Fibroblast of gingiva (primary cell): ENCODE results near the gene MYO5B.
"Not testable (repeated sequence)": the region's sequence is repeated elsewhere in the genome, so short reads cannot be mapped to it uniquely, and the experiment has no call there.

Source experiments
- DNase-seq: peaks from one replicate; pipeline ENCODE4 v3.0.0-alpha.2; 2011; ENCODE audit warnings: low read depth

Gene MYO5B

DNA sequence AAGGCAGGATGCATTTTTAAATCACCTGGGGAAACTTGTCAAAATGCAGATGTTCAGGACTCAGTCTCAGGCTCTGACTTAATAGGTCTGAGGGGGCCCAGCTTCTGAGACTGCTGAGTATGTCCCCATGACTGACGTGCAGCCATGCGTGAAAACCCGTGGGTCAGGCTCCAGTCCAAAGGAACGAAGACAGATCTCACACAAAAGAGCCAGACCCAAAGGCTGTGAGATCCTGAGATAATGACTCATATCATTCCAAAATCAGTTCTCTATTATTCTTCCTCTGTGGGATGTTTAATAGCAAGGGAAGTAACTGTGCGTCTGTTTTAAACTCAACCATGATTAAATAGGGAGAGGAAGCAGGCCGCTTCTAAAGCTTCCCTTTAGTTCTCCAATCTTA, 274.2 kb downstream of the MYO5B start:
- no peak for DNase-seq

DNA sequence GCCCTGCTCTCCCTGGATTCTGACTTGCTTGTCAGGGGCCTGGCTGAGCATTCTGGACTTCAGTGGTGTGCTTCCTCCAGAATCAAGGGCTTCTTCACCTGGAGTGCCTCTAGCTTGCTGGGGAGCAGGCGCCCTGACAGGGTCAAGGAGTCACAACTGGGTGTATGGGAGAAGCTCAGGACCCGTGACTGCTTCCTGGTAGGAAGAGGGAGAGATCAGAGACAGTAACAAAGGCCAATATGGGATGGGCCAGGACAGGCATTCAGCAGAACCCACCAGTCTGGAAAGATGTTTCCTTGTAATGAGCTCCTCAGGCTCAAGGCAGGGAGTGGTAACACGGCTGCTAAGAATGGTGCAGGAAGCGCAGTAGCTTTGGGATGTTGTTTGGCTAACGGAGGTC, 277.2 kb downstream of the MYO5B start:
- DNase-seq = no peak

DNA sequence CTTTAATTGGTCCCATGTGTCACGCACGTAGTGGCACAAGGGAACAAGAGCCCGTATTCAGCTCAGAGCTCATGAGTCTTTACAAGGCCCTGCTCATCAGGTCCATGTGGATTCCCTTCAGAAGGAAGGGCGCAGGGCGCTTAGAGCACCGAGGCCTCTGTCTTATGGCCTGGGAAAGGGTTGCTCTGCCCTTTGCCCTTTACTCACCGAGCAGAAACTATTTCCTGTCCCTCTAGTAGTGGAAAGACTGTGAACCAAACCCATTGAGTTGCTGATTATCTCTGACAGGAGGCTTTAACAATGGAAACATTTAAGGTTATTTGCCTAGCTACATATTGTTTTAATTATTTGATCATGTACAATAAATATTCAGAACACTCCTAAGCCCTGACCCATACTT, 279.6 kb downstream of the MYO5B start:
- no peak for DNase-seq

DNA sequence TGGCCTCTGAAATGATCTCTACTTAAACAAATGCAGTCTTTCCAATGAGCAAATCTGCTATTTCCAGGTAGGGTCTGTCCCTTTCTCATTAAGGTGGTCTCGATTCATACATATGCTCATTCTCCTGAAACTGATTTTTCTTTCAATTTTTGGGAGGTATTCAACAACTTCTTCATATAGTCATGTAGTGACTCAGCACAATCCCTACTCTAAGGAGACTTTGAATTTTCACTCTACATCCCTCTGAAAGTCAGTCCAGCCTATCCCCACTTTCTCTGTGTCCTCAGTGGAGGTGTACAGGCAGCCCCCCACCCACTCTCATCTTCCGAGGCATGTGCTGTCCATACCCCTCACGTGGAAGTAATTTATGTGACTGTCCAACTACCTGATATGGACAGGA, 281.7 kb downstream of the MYO5B start:
- DNase-seq = no peak

DNA sequence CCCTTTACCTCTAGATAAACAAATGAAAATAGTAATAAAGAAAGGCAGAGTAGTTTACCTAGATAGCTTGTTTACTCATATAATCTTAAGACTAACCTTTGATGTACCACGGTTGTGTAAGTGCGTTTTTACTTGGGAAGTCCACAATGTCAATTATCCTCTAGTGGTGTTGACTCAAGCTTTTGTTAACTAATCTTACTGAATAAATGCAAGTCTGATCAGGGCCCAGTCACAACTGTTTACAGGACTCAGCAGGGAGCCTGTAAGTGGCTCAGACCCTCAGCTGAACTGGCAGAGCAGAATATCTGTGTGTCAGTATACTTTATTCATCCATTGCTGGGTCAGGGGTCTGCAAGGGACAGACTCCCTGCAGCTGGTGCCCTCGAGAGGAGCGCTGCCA, 283.5 kb downstream of the MYO5B start:
- no peak for DNase-seq

DNA sequence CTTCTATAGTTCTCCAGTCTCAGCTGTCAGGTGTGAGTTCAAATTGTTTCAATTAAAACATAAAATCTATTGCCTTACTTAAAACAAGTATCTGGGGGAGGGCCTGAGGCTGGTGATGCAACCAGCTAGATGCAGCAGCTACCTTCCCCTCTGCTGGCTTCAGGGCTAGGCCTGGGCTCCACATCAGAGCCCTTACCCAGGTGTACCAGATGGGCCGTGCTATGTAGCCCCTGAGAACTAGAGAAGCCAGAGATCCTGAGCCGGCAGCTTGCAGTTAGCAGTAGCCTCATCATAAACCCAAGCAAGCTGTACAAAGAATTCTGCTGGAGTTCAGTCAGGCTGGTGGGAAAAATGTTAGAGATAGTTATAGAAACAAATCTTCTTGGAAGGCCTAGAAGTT, 284.0 kb downstream of the MYO5B start:
- no peak for DNase-seq

DNA sequence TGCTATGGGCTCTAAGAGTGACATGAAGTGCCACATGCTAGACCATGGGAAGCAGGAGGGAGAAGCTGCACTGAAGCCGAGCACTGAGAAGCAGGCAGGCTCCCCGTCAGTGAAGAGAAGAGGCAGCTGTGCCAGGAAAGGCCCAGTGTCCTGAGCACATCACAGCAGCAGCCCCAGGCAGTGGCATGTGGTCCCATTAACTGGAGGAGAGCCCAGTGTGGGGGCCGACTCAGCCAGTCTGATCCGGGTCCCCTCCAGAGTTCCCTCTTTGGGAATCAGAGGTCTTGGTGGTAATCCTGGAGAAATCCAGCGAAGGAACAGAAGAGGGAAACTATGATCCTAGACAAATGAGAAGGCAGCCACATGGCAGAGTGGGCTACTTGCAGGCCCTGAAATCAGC, 284.9 kb downstream of the MYO5B start:
- no peak for DNase-seq

DNA sequence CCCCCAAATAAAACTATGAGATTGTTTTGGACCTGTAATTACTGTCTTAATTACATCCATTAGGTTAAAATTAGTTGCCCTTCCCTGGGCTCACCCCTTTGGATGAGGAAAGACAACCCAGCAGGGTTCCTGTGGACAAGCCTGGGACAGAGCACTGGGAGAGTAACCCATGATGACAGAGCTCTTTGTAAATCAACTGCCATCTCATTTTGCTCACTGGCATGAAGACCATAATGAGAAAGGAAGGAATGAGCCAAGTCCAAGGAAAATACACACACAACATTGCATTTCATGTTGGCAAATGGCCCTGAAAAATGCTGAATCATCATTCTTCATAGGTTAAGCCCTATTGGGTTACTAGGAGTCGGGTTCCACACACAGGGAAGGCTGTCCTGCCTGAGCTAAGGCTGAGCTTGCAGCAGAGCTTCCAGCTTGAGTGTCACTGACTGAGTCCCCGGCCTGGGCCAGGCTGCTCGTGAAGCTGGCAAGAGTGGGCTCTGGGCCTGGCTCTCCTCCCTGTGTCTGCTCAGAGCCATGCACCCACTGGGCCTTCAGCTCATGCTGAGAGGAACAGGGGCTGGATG, 287.5 kb downstream of the MYO5B start:
- DNase-seq = peak; percentile 79

DNA sequence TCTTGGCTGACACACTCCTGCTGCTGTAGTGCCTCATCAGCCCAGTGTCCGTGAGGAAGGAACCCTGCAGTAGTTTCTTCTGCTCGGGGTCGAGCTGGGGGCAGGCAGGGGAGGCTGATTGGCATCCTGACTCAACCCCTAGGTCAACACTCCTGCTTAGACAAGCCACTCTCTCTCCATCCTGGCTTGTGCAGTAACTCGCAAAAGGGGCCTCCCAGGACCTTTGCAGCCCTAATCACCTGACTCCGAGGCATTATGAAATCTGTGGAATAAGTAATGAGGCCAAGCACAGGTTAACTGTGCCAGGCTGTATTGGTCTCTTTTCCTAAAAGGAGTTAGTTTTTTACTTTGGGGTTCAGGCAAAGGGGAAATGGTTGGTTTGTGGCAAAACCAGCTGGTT, 289.2 kb downstream of the MYO5B start:
- no peak for DNase-seq

DNA sequence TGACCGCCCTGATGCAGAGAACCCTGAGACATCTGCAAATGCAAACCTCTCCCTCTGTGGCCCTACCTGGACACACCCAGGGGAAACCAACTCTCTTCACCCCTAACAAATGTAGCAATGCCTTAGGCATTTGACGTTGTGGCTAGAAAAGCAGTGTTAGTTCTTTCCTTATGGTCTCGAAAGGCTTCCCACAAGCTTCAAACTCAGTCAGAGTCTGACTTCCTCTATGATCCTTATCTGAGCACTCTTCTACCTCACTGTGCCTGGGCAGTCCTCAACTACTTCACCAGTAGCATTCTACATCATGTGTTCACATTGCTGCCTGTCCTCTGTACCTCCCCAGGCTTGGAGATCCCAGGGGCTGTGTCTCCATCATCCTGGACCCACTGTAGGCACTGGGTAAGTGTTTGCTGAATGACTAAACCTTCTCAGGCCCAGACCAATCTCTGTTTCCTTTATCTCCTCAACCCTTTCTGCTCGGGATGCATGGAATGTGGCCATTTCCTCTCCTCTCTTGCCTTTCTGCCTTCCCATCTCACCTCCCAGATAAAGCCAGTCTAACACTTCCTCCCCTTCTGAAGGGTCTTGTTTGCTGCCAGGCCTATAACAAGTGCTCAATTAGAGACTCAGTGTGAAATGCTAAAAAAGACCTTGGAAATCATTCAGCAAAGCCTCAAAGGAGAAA, 289.9 kb downstream of the MYO5B start:
- DNase-seq = no peak

DNA sequence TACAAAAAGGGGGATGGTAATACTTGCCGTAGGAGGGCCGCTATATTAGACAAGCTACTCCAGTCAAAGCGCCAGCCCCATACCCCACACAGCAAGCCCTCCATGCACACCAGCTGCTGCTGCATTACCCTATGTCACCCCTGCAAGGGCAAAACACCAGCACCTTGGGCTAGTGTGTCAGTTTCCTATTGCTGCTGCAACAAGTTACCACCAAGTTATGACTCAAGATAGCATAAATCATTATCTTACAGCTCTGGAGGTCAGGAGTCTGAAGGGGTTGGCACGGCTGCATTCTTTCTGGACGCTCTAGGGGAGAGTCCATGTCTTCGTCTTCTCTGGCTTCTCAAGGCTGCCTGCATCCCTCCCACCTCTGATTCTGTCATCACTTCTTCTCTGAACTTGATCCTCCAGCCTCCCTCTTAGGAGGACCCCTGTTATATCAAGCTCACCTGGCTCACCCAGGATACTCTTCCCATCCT, 293.0 kb downstream of the MYO5B start:
- no peak for DNase-seq

DNA sequence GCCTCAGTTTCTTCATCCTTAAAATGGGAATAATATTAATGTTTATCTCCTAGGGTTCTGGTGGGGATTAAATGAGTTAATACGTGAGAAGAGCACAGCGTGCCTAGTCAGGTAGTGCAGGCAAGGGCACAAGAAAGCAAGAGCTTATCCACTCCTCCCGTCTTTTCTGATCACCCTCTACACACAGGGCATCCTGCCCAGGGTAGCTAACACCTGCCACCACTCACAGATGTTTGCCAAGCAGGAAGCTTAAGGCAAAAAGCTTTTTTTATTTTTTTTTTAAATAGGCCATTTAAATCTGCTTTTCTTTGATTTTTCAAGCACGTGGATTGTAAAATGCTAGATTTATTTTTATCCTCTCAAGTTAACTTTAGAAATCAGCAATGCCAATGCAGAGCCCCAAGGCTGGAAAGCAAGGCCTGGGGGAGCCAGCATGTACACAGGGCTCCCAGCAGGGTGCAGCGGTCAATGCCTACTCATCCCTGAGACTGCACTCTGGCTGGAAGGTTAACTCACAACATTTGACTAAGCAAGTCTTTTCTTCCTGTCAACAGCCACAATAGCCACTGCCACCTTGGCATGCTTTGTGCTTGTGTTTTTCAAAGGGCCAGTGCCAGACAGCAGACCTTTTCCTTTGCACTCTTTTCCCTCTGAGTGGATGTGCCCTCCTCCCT, 295.2 kb downstream of the MYO5B start:
- no peak for DNase-seq

DNA sequence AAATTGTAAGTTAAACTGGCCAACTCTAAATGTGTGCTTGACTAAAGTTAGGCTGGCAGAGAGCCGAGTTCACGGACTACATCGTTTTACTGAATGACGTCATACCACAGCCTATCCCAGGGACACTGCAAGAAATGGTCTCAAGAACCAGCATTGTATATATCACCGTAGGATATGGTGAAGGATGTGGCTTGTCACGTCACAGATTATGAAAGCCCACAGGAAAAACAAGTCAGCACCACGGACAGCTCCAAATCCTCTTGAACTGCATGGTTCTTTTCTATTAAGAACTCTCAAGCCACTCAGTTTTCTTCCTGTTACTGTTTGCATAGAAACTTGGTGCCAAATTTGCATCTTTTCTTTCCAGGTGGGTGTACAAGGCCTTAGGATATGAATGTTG, 296.5 kb downstream of the MYO5B start:
- peak; percentile 35 for DNase-seq

DNA sequence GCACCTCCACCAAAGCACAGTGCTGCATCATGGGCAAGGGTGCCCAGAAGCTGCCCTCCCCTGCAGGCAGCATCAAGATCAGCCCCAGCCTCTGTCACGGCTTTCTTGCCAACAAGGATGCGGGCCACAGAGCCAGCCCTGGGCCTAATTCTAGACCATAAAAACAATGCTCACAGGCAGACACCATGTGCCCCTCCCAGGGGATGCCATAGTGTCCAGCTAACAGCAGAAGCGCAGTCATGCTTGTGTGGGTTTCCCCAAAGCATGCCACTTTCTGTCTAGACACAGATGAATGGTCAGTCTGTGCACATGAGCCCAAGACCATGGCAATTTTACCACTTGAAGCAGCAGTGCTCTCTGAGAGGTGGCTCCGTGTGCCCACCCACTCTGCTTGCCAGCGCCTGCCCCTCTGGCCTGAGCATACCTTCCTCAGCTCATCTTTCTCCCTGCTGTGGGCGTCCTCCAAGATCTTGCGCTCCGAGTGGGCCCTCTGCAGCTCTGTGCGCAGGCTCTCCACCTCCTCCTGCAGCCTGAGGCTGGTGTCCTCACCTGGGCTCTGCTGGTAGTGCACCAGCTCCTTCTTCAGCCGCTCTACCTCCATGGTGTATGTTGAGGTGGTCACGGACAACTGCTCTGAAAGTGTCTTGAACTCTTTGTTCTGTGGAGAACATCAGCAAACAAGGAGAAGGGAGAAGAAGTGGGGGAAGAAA, 300.3 kb downstream of the MYO5B start:
- no peak for DNase-seq

DNA sequence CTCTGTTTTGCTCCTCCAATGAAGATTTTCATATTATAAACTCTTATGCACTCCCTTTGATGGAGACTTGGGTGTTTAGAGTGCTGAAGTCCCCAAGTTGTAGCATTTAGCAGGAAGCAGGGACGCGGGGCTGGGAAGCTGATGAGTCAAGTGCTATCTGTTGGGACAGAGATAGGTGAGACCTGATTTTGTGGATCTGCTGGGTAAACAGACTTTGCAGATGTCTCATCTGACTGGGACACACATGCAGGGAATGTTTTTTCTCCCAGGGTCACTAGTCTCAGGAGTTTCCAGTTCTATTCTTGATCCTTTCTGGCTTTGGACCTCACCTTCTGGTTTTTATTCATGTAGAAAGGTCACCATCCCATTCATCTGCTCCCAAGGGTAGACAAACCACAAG, 301.9 kb downstream of the MYO5B start:
- no peak for DNase-seq

DNA sequence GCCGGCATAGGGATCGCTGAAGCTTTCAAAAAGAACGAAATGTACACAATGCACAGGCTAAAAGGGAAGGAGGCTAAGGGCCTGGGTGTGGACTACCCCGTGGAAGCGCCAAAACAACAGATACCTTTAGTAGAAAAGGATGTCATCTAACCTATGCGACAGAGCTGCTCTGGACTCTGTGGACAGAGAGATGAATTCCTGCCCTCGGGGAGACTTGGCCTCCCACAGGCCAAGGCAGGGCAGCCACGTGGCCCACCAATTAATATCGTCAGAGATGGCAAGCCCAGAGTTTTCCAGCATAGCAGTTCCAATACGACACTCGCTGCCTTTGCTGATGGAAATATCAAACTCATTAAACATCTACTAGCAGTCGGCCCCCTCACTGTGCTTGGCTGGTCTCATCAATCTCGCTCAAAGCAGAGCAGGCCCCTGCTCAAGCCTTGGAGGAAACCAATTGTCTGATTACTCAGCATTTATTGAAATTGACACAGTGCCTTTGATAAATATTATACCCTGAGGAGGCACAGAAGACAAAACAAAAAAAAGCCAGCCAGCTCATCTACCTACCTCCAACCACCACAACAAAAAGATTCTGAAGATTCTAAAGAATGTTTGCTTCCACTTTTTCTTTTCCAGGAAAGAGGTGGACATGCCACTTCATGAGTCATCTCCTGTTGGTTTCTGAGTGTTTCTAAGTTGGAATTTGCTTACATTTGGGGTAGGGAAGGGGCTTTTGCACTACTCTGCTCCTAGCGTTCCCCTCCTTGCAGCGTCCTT, 302.6 kb downstream of the MYO5B start:
- no peak for DNase-seq

DNA sequence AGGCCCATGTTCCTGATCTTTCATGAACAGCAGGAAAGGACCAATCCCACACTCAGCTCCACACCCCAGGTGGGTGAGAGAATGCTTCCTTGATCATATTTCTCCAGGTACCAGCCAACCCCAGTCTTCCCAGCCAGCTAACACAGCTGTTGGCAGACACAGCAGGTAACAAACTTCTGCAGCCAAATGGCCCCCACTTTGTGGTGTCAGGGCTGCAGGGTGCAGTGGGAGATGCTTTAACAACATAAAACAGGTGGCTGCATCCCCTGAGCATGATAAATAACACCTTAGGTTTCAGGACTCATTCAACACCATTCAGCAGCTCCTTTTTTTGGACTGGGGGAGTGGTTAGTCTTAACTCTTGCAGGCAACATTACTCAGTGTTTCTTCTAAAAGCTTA, 304.9 kb downstream of the MYO5B start:
- no peak for DNase-seq

DNA sequence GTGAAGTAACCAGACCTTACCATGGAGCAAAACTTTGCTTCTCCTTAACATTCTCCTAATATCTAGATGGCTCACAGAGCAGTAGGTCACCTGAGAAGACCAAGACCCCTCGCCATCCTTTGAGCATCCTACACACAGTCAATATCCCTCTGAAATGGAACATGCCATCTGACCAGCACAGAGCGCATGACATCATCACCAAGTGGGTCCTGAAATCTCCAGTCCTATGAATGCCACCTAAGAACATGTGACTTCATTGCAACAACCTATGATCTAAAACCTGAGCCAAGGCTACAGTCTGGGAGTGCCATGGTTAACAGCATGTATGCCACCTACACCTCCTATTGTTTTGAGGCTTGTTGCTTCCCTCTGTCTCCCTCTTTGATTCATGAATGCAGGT, 305.4 kb downstream of the MYO5B start:
- DNase-seq = not testable (repeated sequence)

DNA sequence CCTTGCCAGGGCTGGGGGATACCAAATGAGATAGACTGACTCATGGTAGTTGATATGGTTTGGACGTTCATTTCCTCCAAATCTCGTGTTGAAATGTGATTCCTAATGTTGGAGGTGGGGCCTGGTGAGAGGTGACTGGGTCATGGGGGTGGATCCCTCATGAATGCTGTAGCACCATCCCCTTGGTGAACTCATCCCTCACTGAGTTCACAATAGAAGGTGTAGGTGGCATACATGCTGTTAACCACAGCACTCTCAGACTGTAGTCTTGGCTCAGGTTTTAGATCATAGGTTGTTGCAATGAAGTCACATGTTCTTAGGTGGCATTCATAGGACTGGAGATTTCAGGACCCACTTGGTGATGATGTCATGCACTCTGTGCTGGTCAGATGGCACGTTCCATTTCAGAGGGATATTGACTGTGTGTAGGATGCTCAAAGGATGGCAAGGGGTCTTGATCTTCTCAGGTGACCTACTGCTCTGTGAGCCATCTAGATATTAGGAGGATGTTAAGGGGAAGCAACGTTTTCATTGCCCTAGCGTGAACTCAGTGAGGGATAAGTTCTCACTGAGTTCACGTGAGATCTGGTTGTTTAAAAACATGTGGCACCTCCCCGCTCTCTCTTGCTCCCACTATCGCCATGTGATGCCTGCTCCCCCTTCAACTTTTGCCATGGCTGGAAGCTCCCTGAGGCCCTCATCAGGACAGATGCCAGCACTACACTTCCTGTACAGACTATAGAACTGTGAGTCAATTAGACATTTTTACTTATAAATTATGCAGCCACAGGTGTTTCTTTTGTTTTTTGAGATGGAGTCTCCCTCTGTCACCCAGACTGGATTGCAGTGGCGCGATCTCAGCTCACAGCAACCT, 307.8 kb downstream of the MYO5B start:
- no peak for DNase-seq

DNA sequence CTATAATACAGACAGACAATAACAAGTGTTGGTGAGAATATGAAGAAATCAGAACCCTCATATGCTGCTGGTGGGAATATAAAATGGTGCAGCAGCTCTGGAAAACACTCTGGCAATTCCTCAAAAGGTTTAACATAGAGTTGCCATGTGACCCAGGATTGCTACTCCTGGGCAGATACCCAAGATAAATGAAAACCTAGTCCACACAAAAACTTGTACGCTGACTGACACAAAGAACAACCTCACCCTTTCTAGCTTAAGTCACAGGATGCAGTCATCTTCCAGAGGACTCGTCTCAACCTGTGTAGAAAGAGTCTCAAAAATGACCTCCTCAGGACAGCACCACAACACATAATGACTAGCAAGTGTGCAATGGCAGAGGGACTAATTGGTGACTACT, 310.0 kb downstream of the MYO5B start:
- no peak for DNase-seq

DNA sequence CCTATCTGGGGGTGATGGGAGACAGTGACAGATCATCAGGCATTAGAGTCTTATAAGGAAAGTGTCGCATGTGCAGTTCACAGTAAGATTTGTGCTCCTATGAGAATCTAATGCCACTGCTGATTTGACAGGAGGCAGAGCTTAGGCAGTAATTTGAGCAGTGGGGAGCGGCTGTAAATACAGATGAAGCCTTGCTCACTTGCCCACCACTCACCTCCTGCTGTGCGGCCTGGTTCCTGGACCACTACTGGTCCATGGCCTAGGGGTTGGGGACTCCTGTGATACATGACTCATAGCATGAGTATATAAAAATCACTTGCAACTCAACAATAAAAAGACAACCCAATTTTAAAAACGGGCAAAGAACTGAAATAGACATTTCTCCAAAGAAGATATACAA, 310.5 kb downstream of the MYO5B start:
- no peak for DNase-seq
